HG02763 (cell line): Measurements from ENCODE around the gene EDIL3.

Experiments used
- ATAC-seq: cut with Tn5 transposase; IDR thresholded peaks from one replicate; pipeline ENCODE4 v1.9.1; 2021; ENCODE audit warnings: mild to moderate bottlenecking, moderate library complexity; ENCODE audit not compliant: unreplicated experiment

Gene EDIL3, protein sequence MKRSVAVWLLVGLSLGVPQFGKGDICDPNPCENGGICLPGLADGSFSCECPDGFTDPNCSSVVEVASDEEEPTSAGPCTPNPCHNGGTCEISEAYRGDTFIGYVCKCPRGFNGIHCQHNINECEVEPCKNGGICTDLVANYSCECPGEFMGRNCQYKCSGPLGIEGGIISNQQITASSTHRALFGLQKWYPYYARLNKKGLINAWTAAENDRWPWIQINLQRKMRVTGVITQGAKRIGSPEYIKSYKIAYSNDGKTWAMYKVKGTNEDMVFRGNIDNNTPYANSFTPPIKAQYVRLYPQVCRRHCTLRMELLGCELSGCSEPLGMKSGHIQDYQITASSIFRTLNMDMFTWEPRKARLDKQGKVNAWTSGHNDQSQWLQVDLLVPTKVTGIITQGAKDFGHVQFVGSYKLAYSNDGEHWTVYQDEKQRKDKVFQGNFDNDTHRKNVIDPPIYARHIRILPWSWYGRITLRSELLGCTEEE

DNA sequence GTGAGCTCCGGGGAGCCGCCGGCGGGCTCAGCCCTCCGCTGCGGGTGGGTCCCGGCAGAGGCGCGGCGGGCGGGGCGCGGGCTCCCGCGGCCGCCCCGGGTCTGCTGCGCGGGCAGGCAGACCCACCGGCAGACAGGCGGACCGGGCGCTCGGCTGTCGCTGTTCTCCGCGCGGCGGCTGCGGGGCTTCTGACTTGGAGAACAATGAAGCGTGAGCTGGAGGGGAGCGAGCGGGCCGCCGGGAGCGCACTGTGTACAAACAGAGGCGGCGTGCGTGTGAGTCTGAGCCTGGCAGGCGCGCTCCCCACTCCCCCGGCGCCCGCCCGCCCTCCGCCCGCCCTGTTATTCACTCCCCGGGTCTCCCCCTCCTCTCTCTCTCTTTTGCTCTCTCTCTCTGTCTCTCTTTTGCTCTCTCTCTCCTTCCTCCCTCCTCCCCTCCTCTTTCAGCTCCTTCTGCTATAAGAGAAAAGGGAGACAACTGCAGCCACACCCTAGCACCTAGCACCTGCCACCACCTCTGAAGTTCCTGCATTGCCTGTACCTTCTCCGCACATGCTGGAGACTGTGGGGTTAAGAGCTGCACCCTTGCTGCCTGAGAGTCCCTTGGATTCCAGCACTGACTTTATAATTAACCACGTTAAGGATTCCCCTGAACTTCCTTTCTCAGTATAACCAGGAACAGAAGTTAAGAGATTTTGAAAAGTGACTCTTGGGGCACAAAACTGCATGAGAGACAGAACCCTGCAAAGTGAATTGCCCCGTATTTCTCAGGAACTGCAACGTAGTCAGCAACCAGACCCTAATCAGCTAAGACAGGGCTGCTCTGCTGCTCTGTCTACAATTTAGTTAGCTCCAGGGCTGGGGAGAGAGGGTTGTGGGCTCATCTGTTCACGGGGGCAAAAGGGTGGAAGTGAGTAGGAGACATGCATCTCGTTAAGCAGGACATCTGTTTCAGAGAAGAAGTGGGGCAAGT, at the start of gene EDIL3:
Gene EDIL3 (minus strand): TSS at position 277 of the 972 bp plus-strand sequence. CDS start 506 bp downstream, outside the sequence.
- no peak for ATAC-seq

DNA sequence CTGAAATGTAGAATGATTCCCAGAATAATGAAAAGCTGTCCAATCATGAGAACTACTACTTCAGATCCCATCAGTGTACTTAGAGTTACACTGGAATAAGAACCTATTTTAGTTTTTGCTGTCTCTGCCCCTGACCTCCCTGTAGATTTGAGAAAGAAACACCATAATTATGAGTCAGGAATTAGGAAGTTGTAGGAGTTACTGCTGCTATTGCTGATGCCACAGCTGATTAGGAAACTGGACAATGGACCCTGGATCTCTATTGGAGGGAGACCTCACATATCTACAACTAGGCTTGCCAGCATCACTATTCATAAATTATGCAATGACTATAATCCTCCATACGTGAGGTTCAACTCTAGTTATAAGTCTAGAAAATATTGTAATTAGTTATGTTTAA, 48.8 kb upstream of the EDIL3 start:
- no peak for ATAC-seq

DNA sequence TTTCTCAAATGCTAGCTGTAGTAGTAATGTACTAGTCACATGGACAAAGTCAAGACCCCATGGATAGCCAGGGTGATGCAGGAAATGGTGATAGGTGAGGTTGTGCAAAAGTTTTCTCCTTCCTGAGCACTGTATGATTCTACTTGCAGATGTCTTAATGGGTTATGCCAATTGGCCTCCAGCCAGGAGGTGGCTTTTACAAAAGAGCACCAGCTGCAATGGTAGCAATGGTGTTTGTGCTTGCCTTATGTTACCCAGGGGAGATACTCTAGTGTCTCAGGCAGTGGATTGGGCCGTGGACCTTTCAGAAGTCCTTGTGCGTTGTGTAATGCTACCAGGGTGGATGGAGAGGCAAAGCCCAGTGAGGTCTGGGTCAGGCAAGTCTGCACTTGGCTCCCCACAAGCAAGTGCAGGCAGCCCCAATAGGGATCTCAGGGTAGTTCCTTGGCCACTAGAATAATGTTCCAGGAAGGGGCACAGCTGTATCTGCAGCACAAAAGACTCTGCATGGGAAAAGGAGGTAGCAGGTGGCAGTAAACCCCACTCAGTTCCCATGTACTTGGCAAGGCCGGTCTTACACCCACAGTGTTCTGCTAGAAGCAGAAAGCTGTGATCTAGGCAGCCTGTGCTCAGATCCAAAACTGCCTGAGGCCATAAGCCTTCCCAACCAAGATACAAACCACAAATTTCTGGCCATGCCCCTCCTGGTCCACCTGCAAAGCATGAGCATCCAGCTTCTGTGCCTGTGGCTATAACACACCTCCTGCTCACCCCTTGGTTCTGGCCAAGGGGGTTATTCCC, 46.4 kb upstream of the EDIL3 start:
- no peak for ATAC-seq

DNA sequence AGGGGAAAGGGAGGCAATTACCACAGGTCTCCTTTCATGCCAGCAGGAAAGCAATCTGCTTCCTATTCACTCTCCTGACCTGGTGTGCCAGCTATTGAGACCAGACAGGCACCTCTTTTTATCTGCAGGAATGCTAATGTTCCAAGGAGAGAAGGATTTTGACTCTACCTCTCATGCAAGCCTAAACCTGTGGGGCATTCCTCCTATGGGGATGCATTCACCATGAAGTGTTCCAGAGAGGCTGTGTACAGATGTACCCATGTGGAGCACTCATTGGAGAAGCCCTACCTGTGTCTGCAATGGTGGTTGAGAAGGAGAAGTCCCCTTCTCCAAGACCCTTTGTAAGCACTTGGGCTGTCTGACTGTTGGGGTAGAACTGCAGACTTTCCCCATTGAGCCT, 45.4 kb upstream of the EDIL3 start:
- ATAC-seq: no peak

DNA sequence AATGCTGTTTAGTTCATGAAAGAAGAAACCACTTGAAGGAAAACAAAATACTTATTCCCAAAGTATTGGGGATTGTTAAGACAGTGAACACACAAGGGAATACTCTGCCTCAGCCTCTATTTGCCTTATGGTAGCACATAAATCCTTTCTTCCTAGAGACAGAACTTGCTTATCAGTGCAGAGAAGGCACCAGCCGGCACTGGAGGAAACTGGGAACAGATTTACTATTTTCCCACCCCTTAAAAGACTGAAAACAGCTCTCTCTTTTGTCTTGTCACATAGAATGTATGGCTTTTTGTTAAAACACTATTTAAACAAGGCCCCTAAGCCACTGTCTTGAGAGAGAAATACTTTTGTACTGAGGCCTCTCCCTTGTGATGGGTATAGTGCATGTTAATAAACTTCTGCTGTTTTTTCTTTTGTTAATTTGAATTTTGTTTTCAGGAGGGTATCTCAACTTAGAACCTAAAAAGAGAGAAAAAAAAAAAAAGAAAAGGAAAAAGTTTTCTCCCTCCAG, 40.7 kb upstream of the EDIL3 start:
- ATAC-seq: no peak

DNA sequence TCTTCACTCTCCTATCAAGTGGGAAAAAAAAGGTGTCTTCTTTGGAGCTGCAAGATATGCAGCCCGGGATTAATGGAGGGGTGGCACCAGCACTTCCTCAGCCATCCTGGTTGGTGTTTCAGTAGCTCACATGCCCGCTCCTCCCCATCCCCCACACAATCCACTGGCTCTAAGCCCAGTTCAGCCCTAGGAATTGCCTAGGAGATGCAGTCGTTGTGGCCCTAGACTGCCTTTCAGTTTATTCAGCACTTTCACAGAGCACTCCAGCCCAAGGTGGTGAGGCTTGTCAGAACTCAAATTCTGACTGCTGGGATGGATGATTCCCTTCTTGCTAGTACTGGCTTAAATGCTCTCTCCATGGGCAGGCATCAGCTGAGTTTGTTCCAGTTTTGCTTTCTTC, 35.1 kb upstream of the EDIL3 start:
- no peak for ATAC-seq

DNA sequence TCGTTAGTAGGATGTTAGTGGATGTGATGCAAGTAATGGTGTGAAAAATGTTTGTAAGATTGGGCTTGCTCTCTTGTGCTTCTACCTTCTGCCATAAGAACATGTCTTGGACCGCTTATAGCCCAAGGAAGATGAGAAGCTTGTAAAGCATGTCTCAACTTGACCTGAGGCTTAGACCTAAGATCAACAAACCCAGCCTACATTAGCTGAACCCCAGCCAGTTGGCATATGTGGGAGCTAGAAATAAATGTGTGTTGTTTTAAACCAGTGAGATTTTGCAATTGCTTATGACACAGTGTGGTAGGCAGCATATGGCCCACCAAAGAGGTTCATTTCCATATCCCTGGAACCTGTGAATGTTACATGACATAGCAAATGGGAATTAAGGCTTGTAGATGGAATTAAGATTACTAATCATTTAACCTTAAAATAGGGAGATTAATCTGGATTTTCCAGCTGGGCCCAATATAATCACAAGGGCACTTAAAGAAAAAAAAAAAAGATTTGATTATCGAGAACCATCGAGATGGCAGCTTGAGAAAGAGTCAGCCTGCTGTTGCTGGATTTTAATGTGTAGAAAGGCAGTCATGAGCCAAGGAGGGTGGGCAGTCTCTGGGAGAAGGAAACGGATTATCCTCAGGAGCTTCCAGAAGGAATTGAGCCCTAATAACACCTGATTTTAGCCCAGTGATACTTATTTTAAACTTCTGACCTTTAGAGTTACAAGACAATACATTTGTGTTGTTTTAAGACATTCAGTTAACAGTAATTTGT, 27.3 kb upstream of the EDIL3 start:
- ATAC-seq: no peak

DNA sequence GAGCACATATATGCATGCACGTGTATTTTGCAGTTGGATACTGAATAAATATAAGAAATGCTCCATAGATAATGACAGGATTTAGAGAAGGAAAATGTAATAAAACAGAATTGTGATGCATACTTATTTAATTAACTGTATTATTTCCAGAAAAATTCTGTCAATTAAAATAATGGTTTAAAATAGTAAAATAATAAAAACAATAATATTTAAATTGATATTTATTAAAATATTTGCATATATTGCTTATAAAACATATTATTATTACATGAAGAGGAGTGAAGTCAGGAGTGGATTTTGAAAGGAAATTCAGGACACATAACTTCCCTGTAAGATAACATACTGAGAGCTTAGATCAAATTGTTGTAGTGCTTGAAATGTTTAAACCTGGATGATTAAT, 21.4 kb upstream of the EDIL3 start:
- no peak for ATAC-seq

DNA sequence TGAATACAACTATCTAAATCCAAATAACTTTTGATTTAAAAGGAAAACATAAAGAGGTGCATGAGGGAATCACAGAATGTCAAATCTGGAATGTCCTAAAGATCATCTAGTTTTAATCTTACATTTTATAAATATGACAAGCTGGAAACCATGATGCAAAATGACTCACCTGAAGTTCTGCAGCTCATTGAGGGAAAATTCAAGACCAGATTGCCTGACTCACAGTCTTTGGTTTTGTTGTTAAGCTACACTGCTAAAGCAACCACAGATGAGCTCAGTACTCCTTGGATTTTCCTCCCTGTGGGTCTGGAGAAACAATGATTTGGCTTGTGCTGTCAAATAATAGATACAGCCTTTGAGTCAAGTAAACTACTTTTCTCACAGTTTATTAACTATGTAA, 19.1 kb upstream of the EDIL3 start:
- no peak for ATAC-seq

DNA sequence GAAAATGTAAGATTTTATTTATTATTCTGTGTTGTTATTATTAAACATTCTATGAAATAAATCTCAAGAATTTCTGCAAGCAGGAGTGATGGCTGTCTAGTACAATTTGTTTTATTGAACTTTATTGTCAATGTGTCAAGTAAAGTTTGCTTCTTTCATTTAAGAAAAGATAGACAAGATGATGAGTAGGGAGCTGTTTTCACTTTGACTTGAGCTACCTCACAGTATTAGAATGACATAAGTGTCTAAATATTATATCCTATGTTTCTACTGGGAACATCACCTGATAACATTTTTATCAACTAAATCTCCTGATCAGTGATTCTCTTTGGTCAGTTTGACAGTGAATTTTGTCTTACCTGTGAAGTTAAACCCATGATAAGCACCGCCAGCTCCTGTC, 12.7 kb upstream of the EDIL3 start:
- ATAC-seq: no peak

DNA sequence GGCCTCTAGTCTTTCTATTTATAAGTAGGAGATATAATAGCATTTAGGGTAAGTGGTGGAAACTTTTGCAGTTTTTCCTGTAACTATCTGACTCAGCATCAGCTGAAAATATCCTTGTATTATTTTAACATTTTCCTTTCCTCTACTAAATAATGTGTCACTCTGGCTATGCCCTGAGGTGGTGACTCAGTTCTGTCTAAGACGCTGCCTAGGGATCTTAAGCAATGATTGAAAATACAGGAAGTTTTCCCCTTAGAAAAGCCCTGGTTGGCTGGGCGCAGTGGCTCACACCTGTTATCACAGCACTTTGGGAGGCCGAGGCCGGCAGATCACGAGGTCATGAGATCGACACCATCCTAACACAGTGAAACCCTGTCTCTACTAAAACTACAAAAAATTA, 9.3 kb upstream of the EDIL3 start:
- ATAC-seq: no peak

DNA sequence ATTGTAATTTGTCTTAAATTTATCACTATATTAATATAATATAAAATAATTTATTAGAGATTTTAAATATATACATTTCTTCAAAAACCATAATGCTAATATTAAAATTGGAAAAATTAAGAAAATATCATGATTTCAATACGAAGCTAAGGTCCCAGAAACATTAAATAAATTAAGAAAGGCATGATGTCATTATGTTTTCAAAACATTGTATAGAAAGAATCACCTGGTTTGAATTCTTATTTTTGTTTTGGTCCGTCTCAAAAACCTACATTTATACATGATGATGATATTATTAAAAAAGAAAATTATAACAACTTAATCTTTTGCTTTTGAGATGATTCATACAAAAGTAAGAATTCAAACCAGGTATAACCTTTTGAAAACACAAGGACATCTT, 8.2 kb upstream of the EDIL3 start:
- no peak for ATAC-seq

DNA sequence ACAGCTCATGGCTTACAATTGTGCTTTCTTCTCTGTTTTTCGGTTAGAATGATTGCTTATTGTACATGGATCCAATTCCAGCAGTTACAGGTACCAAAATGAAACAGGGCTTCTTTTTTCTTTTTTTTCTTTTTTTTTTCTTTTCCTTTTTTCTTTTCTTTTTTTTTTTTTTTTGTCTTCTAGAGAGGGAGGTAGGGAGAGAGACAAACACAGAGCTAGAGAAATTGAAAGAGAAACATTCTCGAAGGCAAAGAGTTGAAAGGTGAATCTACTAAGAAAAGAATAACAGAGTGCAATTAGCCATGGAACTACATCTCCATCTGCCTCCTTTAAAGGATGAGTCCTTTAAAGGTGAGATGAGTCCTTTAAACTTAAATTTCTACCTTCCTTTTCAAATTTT, 1.0 kb upstream of the EDIL3 start:
- no peak for ATAC-seq

DNA sequence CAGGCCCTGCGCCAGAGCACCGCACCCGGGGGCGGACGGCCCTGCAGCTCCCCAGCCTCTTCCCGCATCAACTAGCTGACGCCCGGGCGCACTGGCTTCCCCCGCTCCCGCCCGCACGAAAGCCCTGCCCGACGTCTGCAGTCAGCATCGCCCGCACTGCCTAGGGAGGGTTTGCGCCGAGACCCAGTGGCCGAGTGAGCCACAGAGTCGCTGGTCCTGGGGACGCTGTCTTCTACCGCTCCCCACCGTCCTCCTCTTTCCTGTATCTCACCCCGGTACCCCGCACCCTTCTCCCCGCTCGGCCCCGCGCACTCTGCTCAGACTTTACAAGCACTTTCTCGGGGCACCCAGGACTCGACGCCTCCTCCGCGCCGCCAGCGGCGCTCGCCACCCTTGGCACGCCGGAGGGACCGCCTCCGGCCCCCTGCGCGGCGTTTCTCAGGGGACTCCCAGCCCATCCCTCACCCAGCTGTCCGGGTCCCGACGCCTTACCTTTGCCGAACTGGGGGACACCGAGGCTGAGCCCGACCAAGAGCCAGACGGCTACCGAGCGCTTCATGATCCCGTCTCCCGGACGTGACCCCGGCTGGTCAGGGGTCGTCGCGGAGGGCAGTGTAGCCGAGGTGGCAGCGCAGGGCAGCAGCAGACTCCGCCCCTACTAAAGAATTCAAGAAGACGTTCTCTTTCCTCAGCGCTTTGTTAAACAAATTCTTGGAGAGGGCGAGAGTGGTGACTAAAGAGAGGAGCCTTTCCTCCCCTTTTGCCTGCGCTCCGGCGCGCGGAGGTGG, 670 bp downstream of the EDIL3 start:
- no peak for ATAC-seq

DNA sequence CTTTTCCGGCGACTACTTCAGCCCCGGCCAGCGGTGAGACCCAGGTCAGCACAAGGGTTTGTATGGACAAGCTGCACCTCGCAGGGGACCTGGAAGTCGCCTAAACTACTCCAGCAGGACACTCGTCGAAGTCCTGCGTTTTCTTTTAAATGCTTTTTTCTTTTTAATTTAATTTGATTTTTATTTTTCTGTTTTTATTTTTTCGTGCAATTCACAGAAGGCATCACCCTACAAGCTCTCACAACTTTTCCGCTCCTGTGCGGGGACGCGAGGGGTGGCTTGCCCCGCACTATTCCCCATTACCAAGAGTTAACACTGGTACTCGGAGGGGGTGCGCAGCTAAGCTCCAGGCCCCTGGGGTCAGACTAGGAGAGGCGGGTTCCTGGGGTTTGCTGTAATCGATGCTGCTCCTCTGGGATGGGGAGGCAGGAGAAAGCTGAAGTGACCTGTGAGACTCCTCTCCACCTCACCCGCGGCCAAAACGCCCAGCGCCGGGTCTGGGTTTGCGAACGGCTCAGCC, 1.3 kb downstream of the EDIL3 start:
- no peak for ATAC-seq

DNA sequence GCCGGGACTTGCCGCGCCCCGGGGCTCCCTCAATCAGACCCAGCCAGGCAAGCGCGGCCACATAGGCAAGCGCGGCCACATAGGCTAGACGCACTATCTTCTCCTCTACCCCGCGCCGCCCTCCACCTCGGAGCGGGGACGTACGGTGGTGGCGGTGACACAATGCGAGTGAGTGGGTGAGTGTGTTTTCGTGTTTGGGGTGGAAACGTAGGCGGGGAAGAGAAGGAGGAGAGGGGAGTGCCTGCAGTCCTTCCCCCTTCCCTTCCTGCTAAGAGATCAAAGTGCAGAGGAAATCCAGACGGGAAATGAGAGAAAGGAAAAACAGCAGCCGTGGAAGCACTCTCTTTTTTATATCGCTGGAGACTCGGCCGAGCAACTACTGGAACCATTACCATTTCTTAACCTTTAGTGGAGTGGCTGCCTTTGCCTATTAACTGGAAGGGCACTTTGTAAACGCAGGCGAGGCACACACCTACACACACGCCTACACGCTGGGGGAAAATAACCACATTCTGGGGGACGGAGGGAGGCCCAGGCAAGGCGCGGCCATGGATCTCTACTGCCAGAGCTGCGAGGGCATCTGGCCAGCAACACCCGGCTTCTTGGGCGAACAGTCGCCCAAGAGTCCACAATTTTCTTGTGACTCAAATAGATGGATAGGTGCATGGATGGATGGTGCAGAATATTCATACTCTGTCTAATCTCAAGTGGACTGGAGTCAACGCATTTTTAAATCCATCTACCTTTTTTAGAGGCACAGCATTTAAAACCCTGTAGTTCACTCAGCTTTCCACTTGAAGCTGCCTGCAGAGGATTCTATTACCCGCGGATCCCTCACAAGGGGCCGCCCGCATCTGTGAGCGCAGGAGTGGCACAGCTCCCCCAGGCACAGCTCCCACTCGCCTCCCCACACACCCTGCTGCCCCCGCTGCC, 2.1 kb downstream of the EDIL3 start:
- ATAC-seq: no peak

DNA sequence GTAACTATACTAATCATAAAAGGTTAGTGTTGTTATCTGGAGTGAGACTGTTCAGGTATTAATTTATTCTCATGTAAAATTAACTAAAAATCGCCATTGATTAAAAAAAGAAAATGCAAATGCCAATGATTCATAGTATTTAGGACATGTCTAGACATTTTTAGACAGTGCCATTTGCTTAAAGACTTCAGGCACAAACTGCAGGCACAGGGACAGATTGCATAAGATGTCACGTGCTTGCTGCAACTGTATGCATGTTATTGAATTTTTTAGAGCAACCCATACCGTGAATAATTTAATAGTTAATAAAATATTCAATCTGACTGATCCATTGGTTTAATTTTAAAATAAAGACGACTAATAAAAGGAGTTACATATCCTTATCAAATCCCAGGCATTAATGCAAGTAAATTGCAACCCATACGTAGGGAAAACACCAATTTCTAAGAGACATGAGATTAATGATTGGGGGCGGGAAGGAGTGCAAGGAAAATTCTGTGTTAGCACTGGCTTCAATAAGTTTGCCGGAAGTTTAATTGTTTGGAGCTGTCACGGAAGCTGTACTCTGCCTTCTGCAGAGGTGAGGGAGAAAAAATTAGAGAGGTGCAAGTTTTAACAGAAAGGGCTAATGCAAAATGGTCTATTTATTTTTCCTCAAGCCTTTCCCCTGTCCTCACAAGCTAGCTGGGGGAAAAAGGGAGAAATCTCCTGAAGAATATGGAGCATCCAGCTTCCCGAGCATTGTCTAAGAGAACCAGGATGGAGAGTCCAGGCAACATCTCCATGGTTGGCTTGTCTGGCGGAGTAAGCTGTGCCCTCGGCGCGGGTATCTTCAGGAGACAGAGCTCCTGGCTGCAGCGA, 2.9 kb downstream of the EDIL3 start:
- ATAC-seq: no peak
